GM20000 (cell line): Measurements from ENCODE around the gene RAB8A.

ENCODE experiments used
- DNase-seq: peaks from one replicate; pipeline ENCODE4 v3.0.0; 2012; ENCODE audit warnings: low spot score
- TF ChIP-seq, protein P1 (sequence below): IDR thresholded peaks from 2 replicates; pipeline ENCODE4 v1.5.1; 2012; ENCODE audit warnings: mild to moderate bottlenecking, control low read depth; ENCODE audit errors: extremely low read depth, missing control alignments

The RAB8A gene

DNA sequence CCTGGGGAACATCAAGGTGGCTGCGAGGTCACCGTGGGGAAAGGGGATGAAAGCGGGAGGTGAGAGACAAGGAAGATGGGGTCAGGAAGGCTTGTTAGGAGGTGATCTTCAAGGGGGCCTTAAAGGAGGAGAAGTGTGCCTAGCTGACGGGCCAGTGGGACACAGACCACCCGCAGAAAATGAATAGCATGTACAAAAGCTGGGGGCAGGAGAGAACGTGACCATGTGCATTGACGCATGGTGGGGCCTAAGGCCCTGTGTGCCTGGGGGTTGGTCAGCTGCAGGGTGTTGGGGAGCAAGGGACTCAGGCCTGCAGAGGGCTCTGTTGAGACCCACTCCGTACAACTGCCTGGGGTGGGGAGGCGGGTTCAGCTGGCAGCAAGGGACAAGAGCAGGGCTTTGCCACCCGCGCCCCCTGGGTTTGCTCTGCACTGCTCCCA, 5.9 kb downstream of the RAB8A start:
- TF ChIP-seq, protein P1, sequence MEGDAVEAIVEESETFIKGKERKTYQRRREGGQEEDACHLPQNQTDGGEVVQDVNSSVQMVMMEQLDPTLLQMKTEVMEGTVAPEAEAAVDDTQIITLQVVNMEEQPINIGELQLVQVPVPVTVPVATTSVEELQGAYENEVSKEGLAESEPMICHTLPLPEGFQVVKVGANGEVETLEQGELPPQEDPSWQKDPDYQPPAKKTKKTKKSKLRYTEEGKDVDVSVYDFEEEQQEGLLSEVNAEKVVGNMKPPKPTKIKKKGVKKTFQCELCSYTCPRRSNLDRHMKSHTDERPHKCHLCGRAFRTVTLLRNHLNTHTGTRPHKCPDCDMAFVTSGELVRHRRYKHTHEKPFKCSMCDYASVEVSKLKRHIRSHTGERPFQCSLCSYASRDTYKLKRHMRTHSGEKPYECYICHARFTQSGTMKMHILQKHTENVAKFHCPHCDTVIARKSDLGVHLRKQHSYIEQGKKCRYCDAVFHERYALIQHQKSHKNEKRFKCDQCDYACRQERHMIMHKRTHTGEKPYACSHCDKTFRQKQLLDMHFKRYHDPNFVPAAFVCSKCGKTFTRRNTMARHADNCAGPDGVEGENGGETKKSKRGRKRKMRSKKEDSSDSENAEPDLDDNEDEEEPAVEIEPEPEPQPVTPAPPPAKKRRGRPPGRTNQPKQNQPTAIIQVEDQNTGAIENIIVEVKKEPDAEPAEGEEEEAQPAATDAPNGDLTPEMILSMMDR, result peak; percentile 34

DNA sequence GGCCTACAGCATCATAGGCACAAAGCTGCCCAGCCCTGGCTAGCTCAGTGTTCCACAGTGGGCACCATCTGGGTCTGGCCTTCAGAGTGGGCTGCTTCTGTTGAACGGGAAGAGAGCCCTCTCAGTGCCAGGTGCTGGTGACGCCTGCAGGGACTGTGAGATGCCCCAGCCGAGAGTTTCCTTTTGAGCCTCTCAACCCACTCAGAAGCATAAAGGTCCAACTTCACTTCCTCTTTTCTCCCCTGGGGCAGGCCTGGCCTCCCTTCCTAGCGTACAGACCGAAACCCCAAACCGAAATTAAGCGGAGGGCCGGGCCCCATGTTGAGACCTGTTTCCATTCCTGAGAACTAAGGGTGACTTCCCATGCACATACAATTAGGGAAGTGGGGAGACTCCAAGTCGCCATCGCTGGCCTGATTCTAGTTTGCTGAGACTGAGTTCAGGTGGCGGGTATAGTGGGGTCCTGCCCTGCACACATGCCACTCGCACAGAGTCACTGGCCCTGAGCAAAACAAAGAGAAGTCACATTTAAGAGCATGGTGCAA, 6.9 kb downstream of the RAB8A start:
- TF ChIP-seq, protein P1, result no peak
- DNase-seq, result peak; percentile 88

More for the DNA sequence above, 5.9 kb downstream of the RAB8A start:
- DNase-seq, result peak; percentile 75

DNA sequence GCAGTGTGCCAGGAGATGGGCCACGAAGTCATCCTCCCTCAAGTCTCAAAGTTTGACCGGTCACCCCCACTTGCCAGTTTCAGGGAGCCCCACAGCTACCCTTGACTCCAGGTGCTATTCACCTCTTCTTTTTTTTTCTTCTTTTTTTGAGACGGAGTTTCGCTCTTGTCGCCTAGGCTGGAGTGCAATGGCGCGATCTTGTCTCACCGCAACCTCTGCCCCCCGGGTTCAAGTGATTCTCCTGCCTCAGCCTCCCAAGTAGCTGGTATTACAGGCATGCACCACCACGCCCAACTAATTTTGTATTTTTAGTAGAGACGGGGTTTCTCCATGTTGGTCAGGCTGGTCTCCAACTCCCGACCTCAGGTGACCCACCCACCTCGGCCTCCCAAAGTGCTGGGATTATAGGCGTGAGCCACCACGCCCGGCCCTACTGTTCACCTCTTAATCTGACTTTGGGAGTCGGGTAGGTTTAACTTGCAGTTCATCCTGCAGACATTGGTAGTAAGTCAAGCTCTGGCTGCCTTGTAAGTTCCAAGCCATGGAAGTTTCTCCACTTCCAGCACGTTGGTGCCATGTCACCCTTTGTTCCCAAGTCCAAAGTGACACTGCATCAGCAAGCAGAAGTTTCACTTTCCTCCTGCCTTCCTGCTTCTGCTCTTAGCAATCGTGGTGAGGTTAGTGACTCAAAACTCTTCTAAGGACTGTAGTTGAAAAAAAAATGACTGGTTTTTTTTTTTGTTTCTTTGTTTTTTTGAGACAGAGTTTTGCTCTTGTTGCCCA, 7.6 kb downstream of the RAB8A start:
- peak; percentile 62 for DNase-seq

DNA sequence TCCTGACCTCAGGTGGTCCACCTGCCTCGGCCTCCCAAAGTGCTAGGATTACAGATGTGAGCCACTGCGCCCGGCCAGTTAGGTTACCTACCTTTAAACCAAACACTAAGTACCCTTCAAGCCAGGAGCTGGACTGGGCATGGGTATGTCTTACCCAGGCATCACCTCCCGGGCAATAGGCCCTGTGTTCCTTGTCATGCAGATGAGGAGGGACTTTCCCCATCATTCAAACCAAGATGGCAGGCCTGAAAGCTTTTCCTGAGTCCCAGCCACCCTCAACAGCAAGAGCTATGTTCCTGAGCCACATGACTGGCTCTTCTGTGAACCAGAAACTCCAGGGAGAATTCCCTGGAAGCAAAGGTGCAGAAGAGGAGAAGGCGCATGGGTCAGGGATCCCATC, 9.5 kb downstream of the RAB8A start:
- DNase-seq, result no peak
- TF ChIP-seq, protein P1, result no peak

DNA sequence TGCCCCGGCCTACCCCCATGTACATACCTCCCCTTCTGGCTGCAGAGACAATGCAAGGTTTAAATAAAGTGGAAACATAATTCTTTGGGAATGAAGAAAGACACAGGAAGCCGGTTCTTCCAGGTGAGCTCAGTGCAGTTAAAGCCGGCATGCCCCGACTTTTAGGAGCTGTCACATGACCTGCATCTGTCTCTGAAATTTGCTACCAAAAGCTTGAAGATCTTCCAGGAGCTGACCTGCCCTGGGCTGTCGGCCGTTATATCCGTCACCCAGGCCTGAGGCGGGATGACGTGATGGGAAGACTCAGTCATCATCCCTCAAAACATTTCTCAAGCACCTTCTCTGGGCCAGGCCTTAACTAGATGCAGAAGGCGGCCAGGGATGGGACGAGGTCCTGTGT, 10.3 kb downstream of the RAB8A start:
- TF ChIP-seq, protein P1, result no peak

DNA sequence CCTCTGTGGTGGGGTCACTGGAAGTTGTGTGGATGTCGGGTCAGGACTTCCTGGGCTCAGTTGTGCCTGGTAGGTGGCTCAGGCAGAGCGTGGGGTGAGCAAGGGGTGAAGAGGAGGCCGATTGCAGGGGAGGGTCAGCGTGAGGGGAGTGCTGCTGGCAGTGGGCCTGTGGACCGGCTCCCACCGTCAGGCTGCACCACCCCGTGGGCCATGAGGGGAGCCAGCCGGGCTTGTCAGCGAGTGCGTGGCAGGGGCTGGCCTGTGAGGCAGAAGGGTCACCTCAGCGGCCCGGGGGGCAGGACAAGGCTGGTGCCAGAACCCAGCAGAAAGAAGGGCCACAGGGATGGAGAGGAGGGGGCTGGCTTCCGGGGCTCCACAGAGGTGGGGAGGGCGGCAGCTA, 13.3 kb downstream of the RAB8A start:
- TF ChIP-seq, protein P1, result no peak
- DNase-seq, result no peak

More for the DNA sequence above, 10.3 kb downstream of the RAB8A start:
- no peak for DNase-seq

DNA sequence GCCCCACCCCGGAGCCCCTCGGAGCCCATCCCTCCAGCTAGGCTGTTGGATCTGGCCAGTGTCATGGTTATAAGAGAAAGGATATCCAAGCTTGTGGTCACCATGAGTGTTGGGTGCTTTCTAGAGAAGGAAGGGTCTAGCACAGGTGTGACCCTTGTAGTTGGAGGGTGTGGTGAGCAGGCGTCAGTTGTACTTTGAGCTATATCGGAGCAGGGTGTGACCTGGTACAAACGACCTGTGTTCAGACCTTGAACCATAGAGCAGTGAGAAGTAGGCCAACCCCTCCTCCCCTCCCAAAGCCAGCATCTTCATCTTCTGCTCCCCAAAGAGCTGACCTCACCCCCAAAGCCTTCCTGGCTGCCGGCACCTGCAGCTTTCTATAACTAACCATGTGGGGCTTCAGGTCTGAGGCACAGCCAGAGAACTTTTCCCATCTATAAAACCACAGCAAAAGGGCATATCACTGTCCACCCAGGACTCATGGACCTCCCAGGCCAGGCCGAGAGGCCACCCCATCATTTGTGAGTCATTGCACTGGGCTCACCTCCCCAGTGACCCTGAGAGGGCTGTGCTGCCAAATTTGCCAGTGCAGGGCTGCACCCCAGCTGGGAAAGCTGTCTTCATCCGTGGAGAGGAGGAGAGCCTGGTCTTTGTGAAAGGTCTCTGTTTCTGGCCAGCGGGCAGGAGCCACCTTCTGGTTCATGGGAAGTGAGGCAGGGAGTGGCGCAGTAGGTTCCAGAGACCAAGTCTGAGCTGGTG, 14.2 kb downstream of the RAB8A start:
- TF ChIP-seq, protein P1, result no peak
- DNase-seq, result no peak
